ENCODE data around the gene TINCR. TPM values are rescaled to one million over a fixed set of nuclear protein-coding genes. Genes with fewer than 3 reads are reported as not detected.

TINCR gene
- total RNA-seq, 1 donor from 2014 or later: not detected

DNA sequence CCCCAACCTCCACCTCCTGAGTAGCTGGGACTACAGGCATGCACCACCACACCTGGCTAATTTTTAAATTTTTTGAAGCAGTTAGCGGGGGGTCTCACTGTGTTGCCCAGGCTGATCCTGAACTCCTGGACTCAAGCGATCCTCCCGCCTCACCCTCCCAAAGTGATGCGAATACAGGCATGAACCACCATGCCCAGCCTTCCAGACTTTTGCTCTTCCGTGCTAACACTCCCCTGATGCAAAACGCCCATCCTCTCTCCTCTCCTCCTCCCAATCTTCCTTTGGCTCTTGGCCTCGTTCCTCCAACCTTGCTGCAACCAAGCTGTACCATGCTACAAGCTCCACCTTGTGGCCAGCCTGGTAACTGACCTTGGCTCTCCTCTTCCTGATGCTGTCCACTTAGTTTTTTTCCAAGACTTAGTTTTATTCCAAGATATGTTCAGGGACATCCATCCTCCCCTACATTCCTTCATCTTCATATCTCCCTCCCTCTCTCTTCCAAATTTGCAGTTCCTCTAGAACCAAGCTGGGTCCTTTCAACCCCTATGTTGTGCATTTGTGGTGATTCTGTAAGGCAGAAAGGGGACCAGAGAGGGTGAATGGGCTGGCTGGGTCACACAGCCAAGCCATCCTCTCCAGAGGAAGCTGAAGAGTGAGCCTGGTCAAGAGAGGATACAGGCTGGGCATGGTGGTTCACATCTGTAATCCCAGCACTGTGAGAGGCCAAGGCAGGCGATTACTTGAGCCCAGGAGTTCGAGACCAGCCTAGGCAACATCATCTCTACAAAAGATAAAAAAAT is 32.8 kb downstream of the TINCR start:
- DNase-seq (no peak), ATAC-seq (ENCODE audit: poor library complexity) (no peak)
- intact Hi-C loops (cut with DNase I): no loop called here

DNA sequence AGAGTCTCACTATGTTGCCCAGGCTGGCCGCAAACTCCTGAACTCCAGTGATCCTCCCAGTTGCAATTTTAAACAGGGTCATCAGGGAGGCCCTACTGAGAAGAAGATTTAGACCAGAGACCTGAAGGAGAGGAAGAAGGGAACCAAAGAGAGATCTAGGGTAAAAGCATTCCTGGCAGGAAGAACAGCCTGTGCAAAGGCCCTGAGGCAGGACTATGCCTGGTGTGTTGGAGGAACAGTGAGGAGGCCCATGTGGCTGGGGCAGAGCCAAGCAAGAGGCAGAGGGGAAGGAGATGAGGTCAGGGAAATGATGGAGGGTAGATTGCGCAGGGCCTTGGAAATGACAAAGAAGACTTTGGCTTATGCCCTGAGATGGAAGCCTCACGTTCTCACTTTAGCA is 34.5 kb downstream of the TINCR start:
- DNase-seq (no peak), ATAC-seq (ENCODE audit: poor library complexity) (no peak)
- intact Hi-C loops (cut with DNase I): no loop called here

DNA sequence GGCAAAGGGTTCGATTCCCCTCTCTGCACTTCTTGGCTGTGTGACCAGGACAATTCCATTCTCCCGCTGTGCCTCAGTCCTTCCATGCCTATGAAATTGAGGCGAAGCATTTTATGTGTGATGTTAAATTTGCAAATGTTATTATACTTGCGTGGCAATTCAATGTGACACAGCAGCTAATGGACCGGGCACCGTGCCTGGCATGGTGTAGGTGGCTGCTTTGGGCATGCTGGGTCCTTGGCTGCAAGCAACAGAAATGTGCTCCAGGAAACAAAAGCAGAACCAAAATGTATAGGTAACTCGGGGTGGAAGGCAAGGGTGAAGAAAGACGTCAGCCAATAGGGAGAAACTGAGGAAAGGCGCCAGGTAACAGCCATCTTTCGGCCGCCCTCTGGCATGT is 37.1 kb downstream of the TINCR start:
- intact Hi-C loops (cut with DNase I): no loop called here
- no peak for ATAC-seq (ENCODE audit: poor library complexity)

DNA sequence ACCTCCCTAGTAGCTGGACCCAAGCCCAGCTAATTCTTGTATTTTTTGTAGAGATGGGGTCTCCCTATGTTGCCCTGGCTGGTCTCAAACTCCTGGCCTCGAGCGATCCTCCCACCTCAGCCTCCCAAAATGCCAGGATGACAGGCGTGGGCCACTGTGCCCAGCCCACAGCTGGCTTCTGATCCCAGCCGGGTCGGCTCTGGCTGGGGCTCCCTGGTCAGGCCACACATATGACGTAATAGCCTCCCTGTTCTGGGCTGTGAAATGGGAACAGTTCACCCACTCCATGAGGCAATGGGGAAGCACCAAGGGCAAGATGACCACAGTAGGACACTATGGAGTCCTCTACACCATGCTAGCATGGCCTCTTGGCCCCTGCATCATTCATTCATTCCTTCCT is 41.1 kb downstream of the TINCR start:
- DNase-seq: no peak
- ATAC-seq (ENCODE audit: poor library complexity): no peak
- intact Hi-C loops (cut with DNase I): no loop called here

More for the DNA sequence above, 37.1 kb downstream of the TINCR start:
- DNase-seq: no peak

DNA sequence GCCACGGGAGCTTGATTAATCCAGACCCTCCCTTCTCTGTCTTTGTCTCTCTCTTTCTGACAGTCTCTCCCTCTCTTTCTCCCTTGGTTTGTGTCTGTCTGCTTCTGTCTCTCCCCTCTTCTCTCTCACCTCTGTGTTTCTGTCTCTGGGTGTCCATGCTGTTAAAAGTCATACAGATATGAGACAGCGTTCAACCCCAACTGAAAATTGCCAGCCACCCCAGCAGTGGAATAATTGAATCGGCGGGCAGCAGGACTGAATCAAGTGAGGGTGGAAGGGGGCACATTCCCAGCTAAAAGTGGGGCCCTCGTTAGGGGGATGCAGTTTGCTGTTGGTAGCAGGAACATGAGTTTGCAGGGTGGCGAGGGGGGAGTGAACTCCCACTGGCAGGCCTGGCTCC is 43.7 kb downstream of the TINCR start:
- no peak for ATAC-seq (ENCODE audit: poor library complexity)
- intact Hi-C loops (cut with DNase I): no loop called here
- DNase-seq: no peak

DNA sequence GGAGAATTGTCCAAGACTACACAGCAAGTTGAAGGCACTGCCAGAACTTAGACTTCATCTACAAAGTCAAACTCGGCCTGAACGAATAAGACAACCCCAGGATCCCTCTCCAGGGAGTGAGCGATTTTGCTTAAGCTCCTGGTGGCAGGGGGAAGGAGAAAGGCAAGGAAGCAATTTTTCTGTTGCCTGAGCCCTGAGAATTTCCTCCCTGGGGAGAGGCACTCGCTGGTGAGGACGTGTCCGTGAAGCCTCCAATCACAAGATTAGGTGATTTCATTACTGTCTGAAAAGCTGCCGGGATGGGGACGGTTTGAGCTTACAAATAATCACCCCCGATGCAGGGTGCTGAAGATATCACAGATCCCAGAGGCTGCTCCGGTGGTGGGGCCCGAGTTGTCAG is 45.6 kb downstream of the TINCR start:
- DNase-seq (no peak), ATAC-seq (ENCODE audit: poor library complexity) (no peak)
- intact Hi-C loops (cut with DNase I): no loop called here

DNA sequence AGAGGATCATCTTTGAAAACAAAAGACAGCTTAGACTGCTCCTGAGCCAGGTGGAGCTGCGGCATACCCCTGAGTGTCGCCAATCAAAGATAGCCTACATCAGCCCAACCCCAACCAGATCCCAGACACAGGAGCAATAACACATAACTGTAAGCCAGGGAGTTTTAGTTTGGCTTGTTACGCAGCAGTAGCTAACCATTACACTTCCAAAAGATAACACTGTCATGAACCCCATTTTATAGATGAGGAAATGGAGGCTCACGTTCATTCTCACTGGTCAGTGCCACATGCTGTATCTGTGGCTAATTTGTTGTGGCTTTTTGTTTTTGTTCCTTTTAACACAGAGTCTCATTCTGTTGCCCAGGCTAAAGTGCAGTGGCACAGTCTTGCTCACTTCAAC is 47.3 kb downstream of the TINCR start:
- intact Hi-C loops (cut with DNase I): no loop called here
- ATAC-seq (ENCODE audit: poor library complexity) (no peak), DNase-seq (no peak)

DNA sequence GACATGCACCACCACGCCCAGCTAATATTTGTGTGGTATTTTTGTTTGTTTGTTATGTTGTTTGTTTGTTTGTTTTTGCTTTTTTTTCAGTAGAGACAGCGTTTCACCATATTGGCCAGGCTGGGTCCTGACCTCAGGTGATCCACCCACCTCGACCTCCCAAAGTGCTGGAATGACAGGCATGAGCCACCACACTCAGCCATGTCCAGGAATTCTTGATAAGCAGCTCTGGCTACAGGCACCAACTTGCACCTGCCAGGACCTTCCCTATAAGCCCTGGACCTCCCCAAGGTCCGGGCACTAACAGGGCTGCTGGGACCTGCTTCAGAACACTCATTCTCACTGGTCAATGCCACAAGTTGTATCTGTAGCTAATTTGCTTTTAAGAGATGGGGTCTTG is 48.7 kb downstream of the TINCR start:
- DNase-seq: no peak
- ATAC-seq (ENCODE audit: poor library complexity): no peak
- intact Hi-C loops (cut with DNase I): no loop called here

DNA sequence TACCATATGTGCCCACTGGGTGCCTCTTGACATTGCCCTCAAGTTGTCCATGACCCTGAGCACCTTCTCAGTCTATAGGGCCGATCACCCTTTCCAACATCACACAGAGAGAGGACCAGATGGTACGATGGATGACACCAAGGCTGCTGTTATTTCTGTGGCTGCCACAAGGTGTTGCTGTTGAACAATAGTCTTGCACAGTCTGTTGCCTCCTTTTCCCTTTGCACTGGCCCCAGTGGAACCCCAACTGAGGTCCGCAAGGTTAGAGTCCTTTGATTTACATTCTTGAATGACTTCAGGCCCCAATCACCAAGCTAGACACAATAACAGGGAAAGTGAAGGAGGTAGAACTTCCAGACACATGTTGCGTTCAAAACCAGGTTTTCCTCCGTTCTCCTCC is 52.0 kb downstream of the TINCR start:
- intact Hi-C loops (cut with DNase I): no loop called here
- DNase-seq (no peak), ATAC-seq (ENCODE audit: poor library complexity) (no peak)

DNA sequence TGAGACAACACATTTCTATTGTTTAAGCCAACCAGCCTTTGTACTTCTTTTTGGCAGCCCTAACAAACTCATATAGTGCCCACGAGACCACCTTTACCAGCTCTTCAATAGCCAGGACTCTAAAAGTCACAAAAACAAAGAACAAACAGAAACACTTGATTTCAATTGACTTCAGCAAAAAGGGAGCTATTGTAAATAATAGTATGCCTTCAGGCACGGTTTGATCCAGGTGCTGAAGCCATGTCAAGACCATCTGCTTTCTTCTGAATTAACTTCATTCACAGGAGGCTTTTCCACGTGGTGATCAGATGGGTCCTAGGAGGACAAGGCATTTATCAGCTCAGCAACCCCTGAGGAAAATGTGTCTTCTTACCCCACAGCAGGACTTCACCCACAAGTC is 53.8 kb downstream of the TINCR start:
- DNase-seq (no peak), ATAC-seq (ENCODE audit: poor library complexity) (no peak)
- intact Hi-C loops (cut with DNase I): no loop called here

DNA sequence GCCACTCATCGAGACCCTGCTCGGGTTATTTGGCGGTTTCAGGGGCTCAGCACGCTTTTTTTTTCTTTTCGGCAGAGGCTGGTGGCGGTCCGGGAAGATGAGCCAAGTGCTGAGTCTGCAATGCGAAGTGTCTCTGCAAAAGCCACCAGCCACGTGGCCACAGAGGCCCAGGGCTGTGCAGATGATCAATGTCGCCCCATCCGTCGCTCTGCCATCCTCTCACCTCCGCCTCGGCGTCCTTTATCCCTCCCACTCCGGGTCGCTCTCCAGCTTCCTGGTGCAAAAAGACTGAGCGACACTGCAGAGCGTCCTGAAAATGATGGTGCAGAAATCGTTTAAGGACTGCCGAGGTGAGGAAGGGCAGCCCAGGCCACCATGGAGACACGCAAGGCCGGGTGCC is 55.0 kb downstream of the TINCR start:
- ATAC-seq (ENCODE audit: poor library complexity): no peak
- intact Hi-C loops (cut with DNase I): no loop called here
- no peak for DNase-seq

Other genes with a start within 250 kb of the TINCR start
- 51.5 TPM for gene PTPRS, start 227.1 kb downstream of the TINCR start, total RNA-seq
- not detected for gene ZNRF4, start 112.5 kb downstream of the TINCR start, total RNA-seq
- 48.7 TPM for gene SAFB2, start 54.8 kb upstream of the TINCR start, total RNA-seq
- gene SAFB, start 55.1 kb upstream of the TINCR start, total RNA-seq: 61.9 TPM
- gene MICOS13, start 112.6 kb upstream of the TINCR start, total RNA-seq: 165 TPM
- 3.5 TPM for gene HSD11B1L, start 113.1 kb upstream of the TINCR start, total RNA-seq
- 367 TPM for gene RPL36, start 122.3 kb upstream of the TINCR start, total RNA-seq
- 98.8 TPM for gene LONP1, start 152.2 kb upstream of the TINCR start, total RNA-seq
- gene CATSPERD, start 152.7 kb upstream of the TINCR start, total RNA-seq: not detected
- 0.62 TPM for gene PRR22, start 216.8 kb upstream of the TINCR start, total RNA-seq
- 12.9 TPM for gene DUS3L, start 223.2 kb upstream of the TINCR start, total RNA-seq
- 20.6 TPM for gene NRTN, start 237.1 kb upstream of the TINCR start, total RNA-seq